Cardiac fibroblast (primary cell): ENCODE results near the gene CNTNAP5.

Experiments used
- DNase-seq, 2 donors: peaks; one replicate each; pipeline versions ENCODE4 v3.0.0 to v3.0.0-alpha.2; 2010; ENCODE audit warnings: low read depth in 2 of 2
- H3K4me3 ChIP-seq, 2 donors: replicated peaks in 1 of 2; 1 replicate in 1 of 2; 2 replicates in 1 of 2; pipeline ENCODE4 v1.5.1; 2011; ENCODE audit warnings: low read depth in 2 of 2, low read length in 2 of 2, mild to moderate bottlenecking in 2 of 2, moderate library complexity in 1 of 2
- TF ChIP-seq, protein P1 (sequence below): IDR thresholded peaks from one replicate; pipeline ENCODE4 v1.5.1; 2011; ENCODE audit warnings: low read depth, mild to moderate bottlenecking, low read length, inconsistent platforms

The CNTNAP5 gene

DNA sequence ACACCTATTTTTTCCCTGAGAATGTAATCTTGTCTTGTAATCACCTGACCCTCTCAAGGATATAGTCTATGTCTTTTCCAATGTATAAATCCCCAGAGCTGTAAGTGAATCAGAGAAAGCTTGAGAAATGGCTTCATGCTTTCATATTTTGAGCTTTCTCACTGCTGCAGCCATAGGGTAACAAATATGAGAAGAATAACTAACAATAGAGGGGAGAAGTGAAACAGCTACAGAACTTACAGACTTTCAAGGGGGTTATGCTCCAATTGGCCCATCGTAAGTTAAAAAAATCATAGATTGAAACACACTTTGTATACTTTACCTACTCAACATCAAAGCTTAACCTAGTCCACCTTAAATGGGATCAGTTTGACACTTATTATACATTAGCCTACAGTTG lies 111.0 kb downstream of the CNTNAP5 start:
- H3K4me3 ChIP-seq: no peak overlapping the region
- TF ChIP-seq, protein P1, sequence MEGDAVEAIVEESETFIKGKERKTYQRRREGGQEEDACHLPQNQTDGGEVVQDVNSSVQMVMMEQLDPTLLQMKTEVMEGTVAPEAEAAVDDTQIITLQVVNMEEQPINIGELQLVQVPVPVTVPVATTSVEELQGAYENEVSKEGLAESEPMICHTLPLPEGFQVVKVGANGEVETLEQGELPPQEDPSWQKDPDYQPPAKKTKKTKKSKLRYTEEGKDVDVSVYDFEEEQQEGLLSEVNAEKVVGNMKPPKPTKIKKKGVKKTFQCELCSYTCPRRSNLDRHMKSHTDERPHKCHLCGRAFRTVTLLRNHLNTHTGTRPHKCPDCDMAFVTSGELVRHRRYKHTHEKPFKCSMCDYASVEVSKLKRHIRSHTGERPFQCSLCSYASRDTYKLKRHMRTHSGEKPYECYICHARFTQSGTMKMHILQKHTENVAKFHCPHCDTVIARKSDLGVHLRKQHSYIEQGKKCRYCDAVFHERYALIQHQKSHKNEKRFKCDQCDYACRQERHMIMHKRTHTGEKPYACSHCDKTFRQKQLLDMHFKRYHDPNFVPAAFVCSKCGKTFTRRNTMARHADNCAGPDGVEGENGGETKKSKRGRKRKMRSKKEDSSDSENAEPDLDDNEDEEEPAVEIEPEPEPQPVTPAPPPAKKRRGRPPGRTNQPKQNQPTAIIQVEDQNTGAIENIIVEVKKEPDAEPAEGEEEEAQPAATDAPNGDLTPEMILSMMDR: no peak
- DNase-seq: no peak

DNA sequence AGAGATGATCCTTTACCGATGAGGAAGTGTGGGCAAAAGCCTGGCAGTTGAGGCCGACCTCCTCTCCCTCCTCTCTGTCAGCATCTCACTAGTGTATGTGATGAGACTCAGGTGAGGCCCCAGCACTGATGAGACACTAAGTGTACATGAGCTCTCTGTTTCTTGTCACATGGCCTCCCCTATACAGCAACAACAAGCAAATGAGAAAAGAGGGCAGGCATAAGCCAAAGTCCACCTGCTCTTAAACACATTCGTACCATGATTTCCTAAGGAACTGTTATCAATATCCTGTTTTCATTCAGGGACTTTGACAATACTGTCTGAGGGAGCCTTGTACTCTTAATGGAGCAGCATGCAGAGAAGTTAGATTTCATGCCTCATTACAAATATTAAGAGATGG lies 113.0 kb downstream of the CNTNAP5 start:
- no peak for DNase-seq
- TF ChIP-seq, protein P1: no peak
- H3K4me3 ChIP-seq: no peak overlapping the region

DNA sequence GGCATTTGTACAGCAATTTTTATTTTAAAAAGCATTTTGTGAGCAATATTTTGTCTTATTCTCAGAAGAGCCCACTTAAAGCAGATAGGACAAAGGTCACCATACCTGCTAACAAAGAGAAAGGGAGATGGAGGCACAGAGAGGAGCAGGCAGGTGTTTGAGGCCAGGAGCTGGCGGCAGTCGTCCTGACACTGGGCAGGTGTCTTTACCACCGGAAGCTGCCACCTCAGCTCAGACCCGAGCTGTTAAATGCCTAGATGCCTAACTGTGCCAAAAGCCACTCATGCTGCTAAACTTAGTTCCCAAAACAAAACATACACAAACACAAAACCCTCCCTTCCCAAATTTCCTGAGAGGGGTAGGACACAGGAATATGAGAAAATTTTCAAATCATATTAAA lies 120.9 kb downstream of the CNTNAP5 start:
- H3K4me3 ChIP-seq: no peak overlapping the region
- TF ChIP-seq, protein P1: no peak
- DNase-seq: no peak

DNA sequence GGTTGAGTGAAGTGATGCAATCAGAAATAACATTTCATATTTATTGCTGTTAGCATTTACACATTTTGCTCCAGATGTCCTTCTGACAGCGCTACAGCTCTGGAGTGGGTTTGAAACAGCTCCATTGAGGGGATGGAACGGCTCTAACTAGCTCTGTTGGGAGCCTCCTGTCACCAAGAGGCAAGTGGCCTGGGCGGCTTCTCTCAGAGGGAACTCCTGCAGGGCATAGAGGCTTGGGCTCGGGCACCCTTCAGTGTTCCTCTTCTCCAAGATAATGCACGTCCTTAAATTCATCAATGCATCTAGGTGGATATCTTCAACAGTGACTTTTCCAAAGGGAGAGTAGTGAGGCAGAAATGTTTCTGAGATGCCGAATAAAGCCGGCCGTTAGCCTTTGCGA lies 122.5 kb downstream of the CNTNAP5 start:
- no peak for DNase-seq
- no peak overlapping the region for H3K4me3 ChIP-seq
- TF ChIP-seq, protein P1: no peak

DNA sequence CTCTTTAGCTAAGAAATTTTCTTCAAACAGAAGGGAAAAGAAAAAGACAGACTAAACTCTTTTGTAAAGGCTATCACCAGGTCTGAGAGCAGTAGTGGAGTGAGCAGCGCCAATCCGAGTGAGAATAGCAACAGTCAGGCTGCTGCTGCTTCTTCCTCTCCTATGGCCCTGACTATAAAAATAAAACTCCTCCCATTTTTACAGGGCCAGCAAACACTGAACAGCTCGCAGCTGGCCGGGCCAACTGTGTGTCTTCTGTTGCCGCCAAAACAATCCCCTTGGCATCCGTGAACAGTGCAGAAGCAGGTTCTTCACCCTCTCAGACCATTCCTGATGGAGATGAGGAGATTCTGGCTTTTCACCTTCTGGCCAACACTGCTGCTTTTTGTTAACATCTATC lies 124.5 kb downstream of the CNTNAP5 start:
- no peak overlapping the region for H3K4me3 ChIP-seq
- TF ChIP-seq, protein P1: no peak
- DNase-seq: no peak

DNA sequence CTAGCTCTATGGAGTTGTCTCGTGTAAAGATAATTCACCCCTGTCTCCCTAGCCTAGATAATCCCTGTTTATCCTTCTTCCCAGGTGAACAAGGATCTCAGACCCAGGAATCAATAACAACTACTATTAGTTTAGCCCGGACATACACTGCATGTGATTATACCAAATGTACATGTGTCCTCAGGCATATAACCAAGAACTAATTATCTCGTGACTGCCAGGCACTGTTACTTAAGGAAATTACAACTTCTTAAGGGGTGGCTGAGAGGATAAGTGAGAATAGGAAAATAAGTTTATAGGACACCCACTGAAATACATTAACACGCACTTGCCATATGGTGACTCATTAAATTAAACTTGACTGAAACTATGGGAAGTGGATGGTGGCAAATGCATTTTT lies 126.6 kb downstream of the CNTNAP5 start:
- DNase-seq: no peak
- TF ChIP-seq, protein P1: no peak

DNA sequence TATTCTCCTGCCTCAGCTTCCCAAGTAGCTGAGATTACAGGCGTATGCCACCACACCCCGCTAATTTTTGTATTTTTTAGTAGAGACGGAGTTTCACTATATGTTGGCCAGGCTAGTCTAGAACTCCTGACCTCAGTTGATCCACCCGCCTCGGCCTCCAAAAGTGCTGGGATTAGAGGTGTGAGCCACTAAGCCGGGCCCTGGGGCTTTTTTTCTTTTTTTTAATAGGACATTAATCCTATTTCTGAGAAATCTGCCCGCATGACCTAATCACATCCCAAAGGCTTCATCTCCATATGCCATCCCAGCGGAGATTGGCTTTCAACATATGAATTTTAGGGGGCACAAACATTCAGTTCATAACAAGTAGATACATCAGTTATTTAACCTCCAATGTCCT lies 128.6 kb downstream of the CNTNAP5 start:
- no peak overlapping the region for H3K4me3 ChIP-seq
- TF ChIP-seq, protein P1: no peak
- no peak for DNase-seq

More for the DNA sequence above, 126.6 kb downstream of the CNTNAP5 start:
- H3K4me3 ChIP-seq: no peak overlapping the region
